Measurements from ENCODE around the gene PTPRG. TPM values are rescaled to one million over a fixed set of nuclear protein-coding genes. Genes with fewer than 3 reads are reported as not detected.

Gene PTPRG
- total and polyA plus RNA-seq, 2 experiments from 2014 or later, result 24.4 to 131 TPM

DNA sequence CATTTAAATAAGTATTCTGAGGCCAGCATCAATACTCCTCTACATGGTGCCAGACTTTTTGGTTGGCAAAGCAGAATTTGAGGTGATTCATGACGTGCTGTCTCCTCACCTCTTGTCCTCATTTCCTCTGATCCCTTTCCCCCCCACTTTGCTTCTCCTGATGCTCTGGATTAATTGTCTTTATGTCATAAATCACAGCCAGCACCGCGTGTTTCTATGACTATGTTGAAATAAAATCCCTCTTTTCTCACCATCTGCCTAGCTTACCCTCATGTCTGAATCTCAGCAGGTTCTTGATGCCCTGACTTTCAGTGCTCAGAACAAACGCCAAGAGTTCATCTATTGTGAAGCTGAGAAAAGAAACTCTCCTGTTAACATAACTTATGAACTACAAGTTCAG, 19.7 kb upstream of the PTPRG start (continued):
- TF ChIP-seq, protein P1, sequence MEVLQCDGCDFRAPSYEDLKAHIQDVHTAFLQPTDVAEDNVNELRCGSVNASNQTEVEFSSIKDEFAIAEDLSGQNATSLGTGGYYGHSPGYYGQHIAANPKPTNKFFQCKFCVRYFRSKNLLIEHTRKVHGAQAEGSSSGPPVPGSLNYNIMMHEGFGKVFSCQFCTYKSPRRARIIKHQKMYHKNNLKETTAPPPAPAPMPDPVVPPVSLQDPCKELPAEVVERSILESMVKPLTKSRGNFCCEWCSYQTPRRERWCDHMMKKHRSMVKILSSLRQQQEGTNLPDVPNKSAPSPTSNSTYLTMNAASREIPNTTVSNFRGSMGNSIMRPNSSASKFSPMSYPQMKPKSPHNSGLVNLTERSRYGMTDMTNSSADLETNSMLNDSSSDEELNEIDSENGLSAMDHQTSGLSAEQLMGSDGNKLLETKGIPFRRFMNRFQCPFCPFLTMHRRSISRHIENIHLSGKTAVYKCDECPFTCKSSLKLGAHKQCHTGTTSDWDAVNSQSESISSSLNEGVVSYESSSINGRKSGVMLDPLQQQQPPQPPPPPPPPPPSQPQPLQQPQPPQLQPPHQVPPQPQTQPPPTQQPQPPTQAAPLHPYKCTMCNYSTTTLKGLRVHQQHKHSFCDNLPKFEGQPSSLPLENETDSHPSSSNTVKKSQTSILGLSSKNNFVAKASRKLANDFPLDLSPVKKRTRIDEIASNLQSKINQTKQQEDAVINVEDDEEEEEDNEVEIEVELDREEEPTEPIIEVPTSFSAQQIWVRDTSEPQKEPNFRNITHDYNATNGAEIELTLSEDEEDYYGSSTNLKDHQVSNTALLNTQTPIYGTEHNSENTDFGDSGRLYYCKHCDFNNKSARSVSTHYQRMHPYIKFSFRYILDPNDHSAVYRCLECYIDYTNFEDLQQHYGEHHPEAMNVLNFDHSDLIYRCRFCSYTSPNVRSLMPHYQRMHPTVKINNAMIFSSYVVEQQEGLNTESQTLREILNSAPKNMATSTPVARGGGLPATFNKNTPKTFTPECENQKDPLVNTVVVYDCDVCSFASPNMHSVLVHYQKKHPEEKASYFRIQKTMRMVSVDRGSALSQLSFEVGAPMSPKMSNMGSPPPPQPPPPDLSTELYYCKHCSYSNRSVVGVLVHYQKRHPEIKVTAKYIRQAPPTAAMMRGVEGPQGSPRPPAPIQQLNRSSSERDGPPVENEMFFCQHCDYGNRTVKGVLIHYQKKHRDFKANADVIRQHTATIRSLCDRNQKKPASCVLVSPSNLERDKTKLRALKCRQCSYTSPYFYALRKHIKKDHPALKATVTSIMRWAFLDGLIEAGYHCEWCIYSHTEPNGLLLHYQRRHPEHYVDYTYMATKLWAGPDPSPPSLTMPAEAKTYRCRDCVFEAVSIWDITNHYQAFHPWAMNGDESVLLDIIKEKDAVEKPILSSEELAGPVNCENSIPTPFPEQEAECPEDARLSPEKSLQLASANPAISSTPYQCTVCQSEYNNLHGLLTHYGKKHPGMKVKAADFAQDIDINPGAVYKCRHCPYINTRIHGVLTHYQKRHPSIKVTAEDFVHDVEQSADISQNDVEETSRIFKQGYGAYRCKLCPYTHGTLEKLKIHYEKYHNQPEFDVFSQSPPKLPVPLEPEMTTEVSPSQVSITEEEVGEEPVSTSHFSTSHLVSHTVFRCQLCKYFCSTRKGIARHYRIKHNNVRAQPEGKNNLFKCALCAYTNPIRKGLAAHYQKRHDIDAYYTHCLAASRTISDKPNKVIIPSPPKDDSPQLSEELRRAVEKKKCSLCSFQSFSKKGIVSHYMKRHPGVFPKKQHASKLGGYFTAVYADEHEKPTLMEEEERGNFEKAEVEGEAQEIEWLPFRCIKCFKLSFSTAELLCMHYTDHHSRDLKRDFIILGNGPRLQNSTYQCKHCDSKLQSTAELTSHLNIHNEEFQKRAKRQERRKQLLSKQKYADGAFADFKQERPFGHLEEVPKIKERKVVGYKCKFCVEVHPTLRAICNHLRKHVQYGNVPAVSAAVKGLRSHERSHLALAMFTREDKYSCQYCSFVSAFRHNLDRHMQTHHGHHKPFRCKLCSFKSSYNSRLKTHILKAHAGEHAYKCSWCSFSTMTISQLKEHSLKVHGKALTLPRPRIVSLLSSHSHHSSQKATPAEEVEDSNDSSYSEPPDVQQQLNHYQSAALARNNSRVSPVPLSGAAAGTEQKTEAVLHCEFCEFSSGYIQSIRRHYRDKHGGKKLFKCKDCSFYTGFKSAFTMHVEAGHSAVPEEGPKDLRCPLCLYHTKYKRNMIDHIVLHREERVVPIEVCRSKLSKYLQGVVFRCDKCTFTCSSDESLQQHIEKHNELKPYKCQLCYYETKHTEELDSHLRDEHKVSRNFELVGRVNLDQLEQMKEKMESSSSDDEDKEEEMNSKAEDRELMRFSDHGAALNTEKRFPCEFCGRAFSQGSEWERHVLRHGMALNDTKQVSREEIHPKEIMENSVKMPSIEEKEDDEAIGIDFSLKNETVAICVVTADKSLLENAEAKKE (CRISPR knock-in tag; IDR thresholded peaks at IDR 0.05), result no peak
- TF ChIP-seq JUNB (IDR thresholded peaks at IDR 0.05; ENCODE audit: unreplicated experiment), result no peak
- TF ChIP-seq EZH2phosphoT487 (IDR thresholded peaks at IDR 0.05; ENCODE audit: unreplicated experiment), result no peak
- TF ChIP-seq REST (IDR thresholded peaks at IDR 0.05; ENCODE audit: unreplicated experiment), result no peak
- no peak for TF ChIP-seq STAT1 (IDR thresholded peaks at IDR 0.05; ENCODE audit: unreplicated experiment)
- TF ChIP-seq CREB1 (CRISPR knock-in tag; IDR thresholded peaks at IDR 0.05; ENCODE audit: low read depth), result no peak
- TF ChIP-seq, protein P2, sequence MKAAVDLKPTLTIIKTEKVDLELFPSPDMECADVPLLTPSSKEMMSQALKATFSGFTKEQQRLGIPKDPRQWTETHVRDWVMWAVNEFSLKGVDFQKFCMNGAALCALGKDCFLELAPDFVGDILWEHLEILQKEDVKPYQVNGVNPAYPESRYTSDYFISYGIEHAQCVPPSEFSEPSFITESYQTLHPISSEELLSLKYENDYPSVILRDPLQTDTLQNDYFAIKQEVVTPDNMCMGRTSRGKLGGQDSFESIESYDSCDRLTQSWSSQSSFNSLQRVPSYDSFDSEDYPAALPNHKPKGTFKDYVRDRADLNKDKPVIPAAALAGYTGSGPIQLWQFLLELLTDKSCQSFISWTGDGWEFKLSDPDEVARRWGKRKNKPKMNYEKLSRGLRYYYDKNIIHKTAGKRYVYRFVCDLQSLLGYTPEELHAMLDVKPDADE (IDR thresholded peaks at IDR 0.05), result no peak
- TF ChIP-seq ZNF331 (CRISPR knock-in tag; IDR thresholded peaks at IDR 0.05; ENCODE audit: low read depth), result no peak
- TF ChIP-seq ZNF114 (CRISPR knock-in tag; IDR thresholded peaks at IDR 0.05), result no peak
- TF ChIP-seq NANOG (IDR thresholded peaks at IDR 0.05; ENCODE audit: borderline replicate concordance), result no peak
- TF ChIP-seq, protein P3, sequence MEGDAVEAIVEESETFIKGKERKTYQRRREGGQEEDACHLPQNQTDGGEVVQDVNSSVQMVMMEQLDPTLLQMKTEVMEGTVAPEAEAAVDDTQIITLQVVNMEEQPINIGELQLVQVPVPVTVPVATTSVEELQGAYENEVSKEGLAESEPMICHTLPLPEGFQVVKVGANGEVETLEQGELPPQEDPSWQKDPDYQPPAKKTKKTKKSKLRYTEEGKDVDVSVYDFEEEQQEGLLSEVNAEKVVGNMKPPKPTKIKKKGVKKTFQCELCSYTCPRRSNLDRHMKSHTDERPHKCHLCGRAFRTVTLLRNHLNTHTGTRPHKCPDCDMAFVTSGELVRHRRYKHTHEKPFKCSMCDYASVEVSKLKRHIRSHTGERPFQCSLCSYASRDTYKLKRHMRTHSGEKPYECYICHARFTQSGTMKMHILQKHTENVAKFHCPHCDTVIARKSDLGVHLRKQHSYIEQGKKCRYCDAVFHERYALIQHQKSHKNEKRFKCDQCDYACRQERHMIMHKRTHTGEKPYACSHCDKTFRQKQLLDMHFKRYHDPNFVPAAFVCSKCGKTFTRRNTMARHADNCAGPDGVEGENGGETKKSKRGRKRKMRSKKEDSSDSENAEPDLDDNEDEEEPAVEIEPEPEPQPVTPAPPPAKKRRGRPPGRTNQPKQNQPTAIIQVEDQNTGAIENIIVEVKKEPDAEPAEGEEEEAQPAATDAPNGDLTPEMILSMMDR (conservative IDR thresholded peaks at IDR 0.05; ENCODE audit: low read depth in 2 of 2), result no peak

Data from GM23338 (cell line).